ENCODE results near the gene SPG7. TPM values are rescaled to one million over a fixed set of nuclear protein-coding genes. Genes with fewer than 3 reads are reported as not detected.

The SPG7 gene
- polyA plus RNA-seq, 2 of the 4 experiments (the other 2 are of a cell fraction): 53.2 to 73.2 TPM

GRCh38 chr16:89565506-89566372 lies 57.5 kb downstream of the SPG7 start (continued):
- TF ChIP-seq CBX8 (IDR thresholded peaks at IDR 0.05) (no peak), EHMT2 (IDR thresholded peaks at IDR 0.05; ENCODE audit: low read depth) (no peak)
- TF ChIP-seq, protein P1, sequence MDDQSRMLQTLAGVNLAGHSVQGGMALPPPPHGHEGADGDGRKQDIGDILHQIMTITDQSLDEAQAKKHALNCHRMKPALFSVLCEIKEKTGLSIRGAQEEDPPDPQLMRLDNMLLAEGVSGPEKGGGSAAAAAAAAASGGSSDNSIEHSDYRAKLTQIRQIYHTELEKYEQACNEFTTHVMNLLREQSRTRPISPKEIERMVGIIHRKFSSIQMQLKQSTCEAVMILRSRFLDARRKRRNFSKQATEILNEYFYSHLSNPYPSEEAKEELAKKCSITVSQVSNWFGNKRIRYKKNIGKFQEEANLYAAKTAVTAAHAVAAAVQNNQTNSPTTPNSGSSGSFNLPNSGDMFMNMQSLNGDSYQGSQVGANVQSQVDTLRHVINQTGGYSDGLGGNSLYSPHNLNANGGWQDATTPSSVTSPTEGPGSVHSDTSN (IDR thresholded peaks at IDR 0.05): peak; percentile 72; the same call in 1 of the 2 replicates
- TF ChIP-seq, protein P2, sequence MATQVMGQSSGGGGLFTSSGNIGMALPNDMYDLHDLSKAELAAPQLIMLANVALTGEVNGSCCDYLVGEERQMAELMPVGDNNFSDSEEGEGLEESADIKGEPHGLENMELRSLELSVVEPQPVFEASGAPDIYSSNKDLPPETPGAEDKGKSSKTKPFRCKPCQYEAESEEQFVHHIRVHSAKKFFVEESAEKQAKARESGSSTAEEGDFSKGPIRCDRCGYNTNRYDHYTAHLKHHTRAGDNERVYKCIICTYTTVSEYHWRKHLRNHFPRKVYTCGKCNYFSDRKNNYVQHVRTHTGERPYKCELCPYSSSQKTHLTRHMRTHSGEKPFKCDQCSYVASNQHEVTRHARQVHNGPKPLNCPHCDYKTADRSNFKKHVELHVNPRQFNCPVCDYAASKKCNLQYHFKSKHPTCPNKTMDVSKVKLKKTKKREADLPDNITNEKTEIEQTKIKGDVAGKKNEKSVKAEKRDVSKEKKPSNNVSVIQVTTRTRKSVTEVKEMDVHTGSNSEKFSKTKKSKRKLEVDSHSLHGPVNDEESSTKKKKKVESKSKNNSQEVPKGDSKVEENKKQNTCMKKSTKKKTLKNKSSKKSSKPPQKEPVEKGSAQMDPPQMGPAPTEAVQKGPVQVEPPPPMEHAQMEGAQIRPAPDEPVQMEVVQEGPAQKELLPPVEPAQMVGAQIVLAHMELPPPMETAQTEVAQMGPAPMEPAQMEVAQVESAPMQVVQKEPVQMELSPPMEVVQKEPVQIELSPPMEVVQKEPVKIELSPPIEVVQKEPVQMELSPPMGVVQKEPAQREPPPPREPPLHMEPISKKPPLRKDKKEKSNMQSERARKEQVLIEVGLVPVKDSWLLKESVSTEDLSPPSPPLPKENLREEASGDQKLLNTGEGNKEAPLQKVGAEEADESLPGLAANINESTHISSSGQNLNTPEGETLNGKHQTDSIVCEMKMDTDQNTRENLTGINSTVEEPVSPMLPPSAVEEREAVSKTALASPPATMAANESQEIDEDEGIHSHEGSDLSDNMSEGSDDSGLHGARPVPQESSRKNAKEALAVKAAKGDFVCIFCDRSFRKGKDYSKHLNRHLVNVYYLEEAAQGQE (IDR thresholded peaks at IDR 0.05): no peak; the same call in 1 of the 2 replicates

DNA sequence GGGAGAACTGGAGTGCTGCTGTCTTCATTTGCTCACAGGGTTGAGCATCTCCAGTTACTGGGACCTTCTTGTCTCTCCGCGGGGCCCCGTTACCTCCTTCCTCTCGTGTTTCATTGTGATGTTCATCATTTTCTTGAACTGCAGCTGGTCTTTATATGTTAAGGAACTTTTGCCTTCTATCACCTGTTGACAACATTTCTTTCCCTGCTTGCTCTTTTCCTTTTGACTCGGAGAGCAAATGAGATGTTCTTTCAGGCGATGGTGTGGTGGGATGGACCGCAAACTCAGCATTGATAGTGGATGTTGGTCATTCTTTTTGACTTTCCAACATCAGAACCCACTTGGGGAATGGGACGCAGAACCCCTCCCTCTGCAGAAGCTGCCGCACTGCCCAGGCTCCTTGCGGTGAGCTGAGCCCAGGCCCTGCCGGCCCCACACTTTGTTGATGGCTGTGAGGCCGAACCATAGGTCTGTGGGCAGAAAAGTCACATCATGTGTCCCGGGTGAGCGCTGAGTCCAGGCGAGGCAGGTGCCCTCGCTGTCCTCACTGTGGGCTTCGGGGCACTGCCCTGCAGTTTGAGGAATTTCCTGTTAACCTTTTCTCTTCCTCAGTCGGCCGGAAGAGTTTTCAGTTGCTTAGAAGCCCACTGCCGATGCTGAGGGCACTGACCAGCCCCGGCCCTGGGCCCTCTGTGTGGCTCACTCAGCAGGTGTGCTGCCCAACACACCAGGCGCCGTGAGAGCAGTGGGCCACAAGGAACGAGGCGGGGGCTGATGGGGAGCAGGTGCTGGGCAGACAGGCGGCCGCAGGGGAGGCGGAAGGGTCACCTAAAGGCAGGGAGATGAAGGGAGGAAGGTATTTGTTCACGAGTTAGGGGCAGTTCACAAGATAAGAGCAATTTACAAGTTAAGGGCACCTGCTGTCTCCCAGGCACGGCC lies 59.7 kb downstream of the SPG7 start:
- TF ChIP-seq HDAC2 (IDR thresholded peaks at IDR 0.05): no peak
- no peak for TF ChIP-seq EHMT2 (IDR thresholded peaks at IDR 0.05; ENCODE audit: low read depth)
- TF ChIP-seq, protein P3, sequence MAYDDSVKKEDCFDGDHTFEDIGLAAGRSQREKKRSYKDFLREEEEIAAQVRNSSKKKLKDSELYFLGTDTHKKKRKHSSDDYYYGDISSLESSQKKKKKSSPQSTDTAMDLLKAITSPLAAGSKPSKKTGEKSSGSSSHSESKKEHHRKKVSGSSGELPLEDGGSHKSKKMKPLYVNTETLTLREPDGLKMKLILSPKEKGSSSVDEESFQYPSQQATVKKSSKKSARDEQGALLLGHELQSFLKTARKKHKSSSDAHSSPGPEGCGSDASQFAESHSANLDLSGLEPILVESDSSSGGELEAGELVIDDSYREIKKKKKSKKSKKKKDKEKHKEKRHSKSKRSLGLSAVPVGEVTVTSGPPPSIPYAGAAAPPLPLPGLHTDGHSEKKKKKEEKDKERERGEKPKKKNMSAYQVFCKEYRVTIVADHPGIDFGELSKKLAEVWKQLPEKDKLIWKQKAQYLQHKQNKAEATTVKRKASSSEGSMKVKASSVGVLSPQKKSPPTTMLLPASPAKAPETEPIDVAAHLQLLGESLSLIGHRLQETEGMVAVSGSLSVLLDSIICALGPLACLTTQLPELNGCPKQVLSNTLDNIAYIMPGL (CRISPR knock-in tag; IDR thresholded peaks at IDR 0.05; ENCODE audit: borderline replicate concordance): no peak
- TF ChIP-seq, protein P4, sequence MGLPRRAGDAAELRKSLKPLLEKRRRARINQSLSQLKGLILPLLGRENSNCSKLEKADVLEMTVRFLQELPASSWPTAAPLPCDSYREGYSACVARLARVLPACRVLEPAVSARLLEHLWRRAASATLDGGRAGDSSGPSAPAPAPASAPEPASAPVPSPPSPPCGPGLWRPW (IDR thresholded peaks at IDR 0.05): no peak
- no peak for TF ChIP-seq FOSB (CRISPR knock-in tag; IDR thresholded peaks at IDR 0.05)
- TF ChIP-seq MAZ (IDR thresholded peaks at IDR 0.05; ENCODE audit: borderline replicate concordance, low read depth, low read length): no peak
- WGBS (ENCODE audit: missing lambda C conversion rate): 90% methylated on average over 28 of the region's 30 CpGs
- DNase-seq (ENCODE audit: low read depth in 1 of 2, low spot score in 1 of 2) (no peak), ATAC-seq (peak in 1 of 2 experiments; percentile 0; a peak in 2 of 6 replicates), FAIRE-seq (no peak)
- Histone ChIP-seq H3K4me1 (peaks cover 32% of the 10 kb centered on the region), H3K4me2 (no peak overlapping the region), H3K9me3 (no peaks in the 10 kb centered on the region), H3K4me3 (no peak overlapping the region), H3K27ac (no peak overlapping the region)
- ChIA-PET CTCF (interaction anchor here (1.0 to 4.9 kb wide), 3 partner anchors 10 to 99 kb away, joined by 3 to 25 read pairs (median 3); no protein-coding TSS in a partner anchor), POLR2A (no interaction called here)

DNA sequence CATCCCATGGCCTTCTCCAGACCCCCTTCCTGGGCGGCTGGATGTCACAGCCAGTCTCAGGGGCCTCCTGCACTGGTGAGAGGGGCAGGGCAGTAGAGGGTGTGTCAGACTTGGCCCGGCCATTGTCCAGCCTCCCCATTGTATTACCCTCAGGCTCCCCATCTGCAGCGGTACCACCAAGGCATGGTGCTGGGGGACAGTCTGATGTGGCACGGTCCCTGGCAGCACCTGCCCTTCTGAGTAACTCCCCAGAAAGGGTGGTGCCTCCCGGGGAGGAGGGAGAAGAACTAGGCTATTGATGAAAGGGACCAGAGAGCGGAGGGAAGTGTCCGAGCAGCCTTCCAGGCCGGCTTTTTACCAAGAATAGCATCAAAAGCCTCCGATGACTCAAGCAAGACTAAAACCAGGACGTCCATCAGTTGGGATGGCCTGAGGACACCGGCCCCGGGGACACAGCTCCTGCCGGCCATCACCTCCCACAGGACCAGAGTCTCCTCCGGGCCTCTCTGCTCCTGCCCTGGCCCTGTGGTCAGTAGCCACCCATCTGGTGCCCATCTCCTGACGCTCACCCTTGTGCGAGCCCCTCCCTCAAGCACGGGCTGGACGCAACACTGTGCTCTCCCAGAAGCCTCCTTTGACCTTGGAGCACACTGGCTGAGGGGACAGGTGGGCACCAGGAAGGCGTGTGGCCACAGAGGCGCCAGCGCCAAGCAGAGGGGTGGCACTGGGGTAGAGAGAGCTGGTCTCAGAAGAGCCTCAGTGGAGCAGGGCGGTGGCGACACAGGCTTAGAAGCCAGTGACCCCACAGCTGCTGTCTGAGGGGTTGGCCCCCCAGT lies 61.5 kb downstream of the SPG7 start:
- Histone ChIP-seq H3K4me2 (no peak overlapping the region), H3K4me3 (no peak overlapping the region), H3K27ac (no peak overlapping the region), H3K4me1 (peaks cover 22% of the 10 kb centered on the region), H3K9me3 (no peaks in the 10 kb centered on the region)
- ChIA-PET POLR2A (interaction anchor here (0.8 kb wide), 1 partner anchor 130 kb away, joined by 3 read pairs; no protein-coding TSS in a partner anchor), CTCF (interaction anchor here (0.9 to 4.9 kb wide), 3 partner anchors 72 to 111 kb away, joined by 3 to 25 read pairs (median 4); no protein-coding TSS in a partner anchor)
- ATAC-seq: peak; percentile 1 to 7; a peak in 4 of 6 replicates
- TF ChIP-seq JUNB (IDR thresholded peaks at IDR 0.05): no peak
- no peak for TF ChIP-seq MAX (IDR thresholded peaks at IDR 0.05)
- no peak for TF ChIP-seq ATOH8 (CRISPR knock-in tag; IDR thresholded peaks at IDR 0.05; ENCODE audit: low read depth)
- TF ChIP-seq CEBPB (IDR thresholded peaks at IDR 0.05): no peak
- TF ChIP-seq RFX5 (IDR thresholded peaks at IDR 0.05): no peak
- no peak for TF ChIP-seq ZSCAN20 (CRISPR knock-in tag; IDR thresholded peaks at IDR 0.05)
- no peak for TF ChIP-seq CHD4 (IDR thresholded peaks at IDR 0.05; ENCODE audit: borderline replicate concordance)
- TF ChIP-seq KDM1A (IDR thresholded peaks at IDR 0.05; ENCODE audit: low read depth): no peak
- TF ChIP-seq ESRRA (IDR thresholded peaks at IDR 0.05; ENCODE audit: borderline replicate concordance, low read length): no peak
- no peak for TF ChIP-seq HEYL (CRISPR knock-in tag; IDR thresholded peaks at IDR 0.05)
- no peak for TF ChIP-seq FOXS1 (CRISPR knock-in tag; IDR thresholded peaks at IDR 0.05)
- no peak for TF ChIP-seq EP300 (IDR thresholded peaks at IDR 0.05)
- no peak for FAIRE-seq
- WGBS (ENCODE audit: missing lambda C conversion rate): 65% methylated on average over 14 of the region's 23 CpGs
- DNase-seq (ENCODE audit: low read depth in 1 of 2, low spot score in 1 of 2): no peak
